Measurements from ENCODE around the gene BMAL1. TPM values are rescaled to one million over a fixed set of nuclear protein-coding genes. Genes with fewer than 3 reads are reported as not detected.

BMAL1 gene
- total RNA-seq, 2 experiments from 2014 or later, result 71.3 to 73.3 TPM

GRCh38 chr11:13347901-13348300 is 70.3 kb downstream of the BMAL1 start:
- H3K36me3 ChIP-seq (ENCODE audit: insufficient read depth, low read length), result peaks cover 38% of the 10 kb centered on the region
- DNase-seq (no peak), ATAC-seq (ENCODE audit: poor library complexity) (no peak)
- no peaks in the 10 kb centered on the region for H3K27me3 ChIP-seq (ENCODE audit: control insufficient read depth in 1 of 2, insufficient read depth in 2 of 2, low read length in 2 of 2)
- peaks cover 27% of the 10 kb centered on the region for H3K4me1 ChIP-seq (ENCODE audit: insufficient read depth, low read length)
- H3K9me3 Mint-ChIP-seq, result no peaks in the 10 kb centered on the region
- H3K4me3 ChIP-seq (ENCODE audit: low read length), result no peak overlapping the region
- no peak overlapping the region for H3K4me3 Mint-ChIP-seq
- H3K27me3 Mint-ChIP-seq, result no peaks in the 10 kb centered on the region
- H3K4me1 Mint-ChIP-seq (ENCODE audit: low read depth), result peaks cover 44% of the 10 kb centered on the region
- H3K36me3 Mint-ChIP-seq (ENCODE audit: low read depth), result peaks cover 36% of the 10 kb centered on the region
- peak overlapping the region; percentile 50 for H3K27ac Mint-ChIP-seq
- no peak for TF ChIP-seq CTCF (IDR thresholded peaks at IDR 0.05)
- ChIA-PET CTCF (interaction anchor here (0.9 kb wide), 1 partner anchor 14 kb away, joined by 3 read pairs; no protein-coding TSS in a partner anchor), POLR2A (no interaction called here)
- H3K27ac ChIP-seq (ENCODE audit: low read depth in 1 of 2, low read length in 2 of 2), result no peak overlapping the region
- intact Hi-C loops (cut with DNase I, micrococcal nuclease), result no loop called here
- no peaks in the 10 kb centered on the region for H3K9me3 ChIP-seq (ENCODE audit: control insufficient read depth in 1 of 2, insufficient read depth in 1 of 2, low read length in 2 of 2)

DNA sequence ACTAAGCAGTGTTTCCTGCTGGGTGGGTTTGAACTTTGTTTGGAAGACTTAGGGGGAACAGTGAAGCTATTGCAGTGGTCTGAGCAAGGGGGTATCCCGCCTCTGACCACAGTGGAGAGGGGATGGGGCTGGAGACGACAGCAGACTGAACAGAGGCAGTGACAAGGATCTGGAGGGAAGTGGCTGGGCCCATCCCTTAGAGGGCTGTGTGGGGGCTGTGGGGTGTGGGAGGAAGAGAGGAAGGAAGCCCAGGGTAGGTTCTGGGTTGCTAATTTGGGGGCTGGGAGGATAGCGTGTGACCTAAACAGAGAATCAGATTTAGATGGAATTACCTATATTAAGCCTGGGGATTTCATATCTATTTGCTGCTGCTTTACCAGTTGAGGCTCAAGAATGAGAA is 70.7 kb downstream of the BMAL1 start:
- no peaks in the 10 kb centered on the region for H3K9me3 Mint-ChIP-seq
- Histone ChIP-seq H3K27ac (ENCODE audit: low read depth in 1 of 2, low read length in 2 of 2) (no peak overlapping the region), H3K4me3 (ENCODE audit: low read length) (no peak overlapping the region), H3K9me3 (ENCODE audit: control insufficient read depth in 1 of 2, insufficient read depth in 1 of 2, low read length in 2 of 2) (no peaks in the 10 kb centered on the region), H3K27me3 (ENCODE audit: control insufficient read depth in 1 of 2, insufficient read depth in 2 of 2, low read length in 2 of 2) (no peaks in the 10 kb centered on the region), H3K4me1 (ENCODE audit: insufficient read depth, low read length) (peaks cover 27% of the 10 kb centered on the region), H3K36me3 (ENCODE audit: insufficient read depth, low read length) (peaks cover 42% of the 10 kb centered on the region)
- peaks cover 40% of the 10 kb centered on the region for H3K36me3 Mint-ChIP-seq (ENCODE audit: low read depth)
- peaks cover 44% of the 10 kb centered on the region for H3K4me1 Mint-ChIP-seq (ENCODE audit: low read depth)
- ATAC-seq (ENCODE audit: poor library complexity) (no peak), DNase-seq (no peak)
- intact Hi-C loops (cut with DNase I, micrococcal nuclease), result no loop called here
- ChIA-PET CTCF (no interaction called here), POLR2A (no interaction called here)
- no peak for TF ChIP-seq CTCF (IDR thresholded peaks at IDR 0.05)
- H3K27ac Mint-ChIP-seq, result peak overlapping the region; percentile 50
- H3K27me3 Mint-ChIP-seq, result no peaks in the 10 kb centered on the region
- no peak overlapping the region for H3K4me3 Mint-ChIP-seq

GRCh38 chr11:13349046-13349445 is 71.5 kb downstream of the BMAL1 start:
- Mint-ChIP-seq H3K4me1 (ENCODE audit: low read depth) (peaks cover 41% of the 10 kb centered on the region), H3K27me3 (no peaks in the 10 kb centered on the region), H3K4me3 (no peak overlapping the region), H3K9me3 (no peaks in the 10 kb centered on the region), H3K27ac (no peak overlapping the region), H3K36me3 (ENCODE audit: low read depth) (peaks cover 47% of the 10 kb centered on the region)
- no peak overlapping the region for H3K4me3 ChIP-seq (ENCODE audit: low read length)
- intact Hi-C loops (cut with DNase I, micrococcal nuclease), result no loop called here
- no peaks in the 10 kb centered on the region for H3K9me3 ChIP-seq (ENCODE audit: control insufficient read depth in 1 of 2, insufficient read depth in 1 of 2, low read length in 2 of 2)
- H3K27ac ChIP-seq (ENCODE audit: low read depth in 1 of 2, low read length in 2 of 2), result no peak overlapping the region
- TF ChIP-seq CTCF (IDR thresholded peaks at IDR 0.05), result no peak
- ATAC-seq (ENCODE audit: poor library complexity), result no peak
- H3K4me1 ChIP-seq (ENCODE audit: insufficient read depth, low read length), result peaks cover 24% of the 10 kb centered on the region
- H3K27me3 ChIP-seq (ENCODE audit: control insufficient read depth in 1 of 2, insufficient read depth in 2 of 2, low read length in 2 of 2), result no peaks in the 10 kb centered on the region
- ChIA-PET CTCF (no interaction called here), POLR2A (no interaction called here)
- H3K36me3 ChIP-seq (ENCODE audit: insufficient read depth, low read length), result peaks cover 47% of the 10 kb centered on the region
- DNase-seq, result no peak

All from CD4-positive, alpha-beta T cell (primary cell).